Stimulated activated CD4-positive, alpha-beta T cell treated with anti-CD3 and anti-CD28 coated beads, Interleukin-2, amount 100 ng/mL, for 48 hours (primary cell): ENCODE results near the gene SMYD3.
"Not testable (repeated sequence)": the region's sequence is repeated elsewhere in the genome, so short reads cannot be mapped to it uniquely, and the experiment has no call there.

Source experiments
- DNase-seq, 2 donors: peaks; one replicate each; pipeline ENCODE4 v3.0.0-alpha.2; 2020

The SMYD3 gene

GRCh38 chr1:246343937-246344336 is 163.1 kb downstream of the SMYD3 start:
- DNase-seq = no peak

GRCh38 chr1:246343251-246343650 is 163.8 kb downstream of the SMYD3 start:
- DNase-seq = no peak

- DNase-seq = no peak
Measured at GRCh38 chr1:246338546-246338945, 168.5 kb downstream of the SMYD3 start.

- DNase-seq = no peak
Measured at GRCh38 chr1:246338098-246338497, 169.0 kb downstream of the SMYD3 start.

- no peak for DNase-seq
Measured at GRCh38 chr1:246335151-246335550, 171.9 kb downstream of the SMYD3 start.

GRCh38 chr1:246333855-246334254 is 173.2 kb downstream of the SMYD3 start:
- no peak for DNase-seq

- DNase-seq = no peak
Measured at GRCh38 chr1:246332078-246332477, 175.0 kb downstream of the SMYD3 start.

GRCh38 chr1:246329900-246330299 is 177.2 kb downstream of the SMYD3 start:
- DNase-seq = no peak

- not testable (repeated sequence) for DNase-seq
Measured at GRCh38 chr1:246329292-246329691, 177.8 kb downstream of the SMYD3 start.

- DNase-seq = no peak
Measured at GRCh38 chr1:246324711-246325110, 182.4 kb downstream of the SMYD3 start.

GRCh38 chr1:246324033-246324432 is 183.0 kb downstream of the SMYD3 start:
- not testable (repeated sequence) for DNase-seq

GRCh38 chr1:246320286-246320685 is 186.8 kb downstream of the SMYD3 start:
- DNase-seq = no peak

GRCh38 chr1:246319083-246319714 is 187.9 kb downstream of the SMYD3 start:
- DNase-seq = no peak

- DNase-seq = no peak
Measured at GRCh38 chr1:246318622-246319021, 188.5 kb downstream of the SMYD3 start.

GRCh38 chr1:246318036-246318359 is 189.1 kb downstream of the SMYD3 start:
- DNase-seq = no peak

- DNase-seq = no peak
Measured at GRCh38 chr1:246317332-246318035, 189.6 kb downstream of the SMYD3 start.

- DNase-seq = no peak
Measured at GRCh38 chr1:246311461-246311860, 195.6 kb downstream of the SMYD3 start.

- no peak for DNase-seq
Measured at GRCh38 chr1:246309247-246309884, 197.7 kb downstream of the SMYD3 start.

- DNase-seq = no peak
Measured at GRCh38 chr1:246308533-246309075, 198.5 kb downstream of the SMYD3 start.

GRCh38 chr1:246306415-246307037 is 200.6 kb downstream of the SMYD3 start:
- no peak for DNase-seq

GRCh38 chr1:246304484-246305259 is 202.4 kb downstream of the SMYD3 start:
- no peak for DNase-seq

GRCh38 chr1:246302711-246303317 is 204.3 kb downstream of the SMYD3 start:
- DNase-seq = no peak
